GM12878 (cell line): ENCODE results near the gene CNST. TPM values are rescaled to one million over a fixed set of nuclear protein-coding genes. Genes with fewer than 3 reads are reported as not detected.

Experiments
- CREM ChIP-seq: IDR thresholded peaks from 2 replicates; pipeline ENCODE4 v1.6.1; 2014; ENCODE audit warnings: antibody characterized with exemption, low read depth
- ESRRA ChIP-seq: IDR thresholded peaks from 2 replicates; pipeline ENCODE4 v1.6.1; 2012; ENCODE audit warnings: mild to moderate bottlenecking, low read length, improper control_type of control experiment
- EZH2 ChIP-seq: IDR thresholded peaks from 2 replicates; pipeline ENCODE4 v1.6.1; 2012; ENCODE audit warnings: low read depth, mild to moderate bottlenecking, control low read depth, inconsistent platforms, low read length, borderline replicate concordance; ENCODE audit not compliant: control insufficient read depth
- MTA3 ChIP-seq: IDR thresholded peaks from 2 replicates; pipeline ENCODE4 v1.6.1; 2012; ENCODE audit warnings: low read length, inconsistent platforms, borderline replicate concordance
- NKRF ChIP-seq: fragments of 450-650 bp; conservative IDR thresholded peaks from 2 replicates; pipeline ENCODE4 v1.6.1; 2017; ENCODE audit warnings: mild to moderate bottlenecking, moderate library complexity
- RUNX3 ChIP-seq: IDR thresholded peaks from 2 replicates; pipeline ENCODE4 v1.6.1; 2012; ENCODE audit warnings: low read length, inconsistent platforms
- WRNIP1 ChIP-seq: IDR thresholded peaks from 2 replicates; pipeline ENCODE4 v1.6.1; 2011; ENCODE audit warnings: low read depth, low read length, improper control_type of control experiment, borderline replicate concordance
- ZBTB40 ChIP-seq: fragments of 450-650 bp; IDR thresholded peaks from 2 replicates; pipeline ENCODE4 v1.6.1; 2016; ENCODE audit warnings: mild to moderate bottlenecking, moderate library complexity, borderline replicate concordance
- polyA plus RNA-seq, 11 experiments: library from polyadenylated mRNA; depleted of rRNA in 4 of 11; unstranded in 6 of 11; stranded (reverse) in 5 of 11; fragments of >200 nt; fragmentation: Nextera tagmentation in 4 of 11; fragmentation: Illumina TruSeq in 1 of 11; extraction: Ambion mirVana in 4 of 11; extraction: Trizol in 1 of 11; gene quantifications; 1 replicate in 1 of 11; 2 replicates in 10 of 11; pipeline versions ENCODE4 v1.2.1 to v1.2.3, GENCODE V29; 2011 to 2016; ENCODE audit warnings: inconsistent platforms in 2 of 11, missing spikeins in 2 of 11, low read depth in 1 of 11
- total RNA-seq, 4 experiments: library from RNA; depleted of rRNA in 3 of 4; stranded (reverse); fragments of >200 nt in 3 of 4; fragmentation: Illumina TruSeq in 1 of 4; extraction: Trizol in 1 of 4; gene quantifications; 2 replicates each; pipeline versions ENCODE4 v1.2.1 to v1.2.3, GENCODE V29; 2013 to 2021

The CNST gene
- total and polyA plus RNA-seq, 10 of the 15 experiments (the other 5 are each of a cell fraction or from before 2014, with no cell fraction given) = 4.8 to 16.2 (median 12.3) TPM

GRCh38 chr1:246540738-246541491 is 25.3 kb upstream of the CNST start (continued):
- TF ChIP-seq WRNIP1 = no peak
- no peak for TF ChIP-seq RUNX3
- no peak for TF ChIP-seq EZH2
- no peak for TF ChIP-seq NKRF
- TF ChIP-seq ESRRA = no peak
- no peak for TF ChIP-seq ZBTB40
- TF ChIP-seq CREM = no peak
- TF ChIP-seq MTA3 = no peak
- TF ChIP-seq, all 136 proteins: peak for 0
